Activated B cell treated with CpG ODN at 0.5 μM for 24 hours (primary cell): ENCODE measurements around the gene FZD7. TPM values are rescaled to one million over a fixed set of nuclear protein-coding genes. Genes with fewer than 3 reads are reported as not detected.

Source experiments
- ATAC-seq: fragments of 200-7000 bp; cut with Tn5 transposase; one replicate; pipeline ENCODE4 v1.10.0; 2021; ENCODE audit warnings: low read depth, mild to moderate bottlenecking, moderate library complexity
- CTCF ChIA-PET: fragments of 350-600 bp; sonication (Branson Sonifier 250); formaldehyde crosslinking; loops from one replicate; lab custom pipeline; 2021; ENCODE audit warnings: antibody characterized with exemption; lab: Charles Lee
- POLR2A ChIA-PET: fragments of 350-600 bp; sonication (Branson Sonifier 250); formaldehyde crosslinking; loops from one replicate; lab custom pipeline; 2021; ENCODE audit warnings: antibody characterized with exemption; lab: Charles Lee
- DNase-seq: peaks from one replicate; pipeline ENCODE4 v3.0.0; 2022
- H3K27ac Mint-ChIP-seq: one replicate; pipeline ENCODE4 v1.8.0; 2020; ENCODE audit warnings: mixed read lengths
- H3K27me3 Mint-ChIP-seq: one replicate; pipeline ENCODE4 v1.8.0; 2021; ENCODE audit warnings: mixed read lengths
- H3K36me3 Mint-ChIP-seq: one replicate; pipeline ENCODE4 v1.8.0; 2021; ENCODE audit warnings: low read depth, mixed read lengths
- H3K4me1 Mint-ChIP-seq: one replicate; pipeline ENCODE4 v1.8.0; 2021; ENCODE audit warnings: mixed read lengths
- H3K4me3 Mint-ChIP-seq: one replicate; pipeline ENCODE4 v1.8.0; 2020; ENCODE audit warnings: mild to moderate bottlenecking, mixed read lengths
- H3K9me3 Mint-ChIP-seq: one replicate; pipeline ENCODE4 v1.8.0; 2020; ENCODE audit warnings: mixed read lengths
- intact Hi-C: fragments of 100-400 bp; cut with micrococcal nuclease; formaldehyde crosslinking; loops from one replicate; pipeline ENCODE4 v1.15.1; 2024
- total RNA-seq: library from RNA; stranded (reverse); gene quantifications from 2 replicates; pipeline ENCODE4 v1.2.3, GENCODE V29; 2022
- TF ChIP-seq, protein P1 (sequence below): fragments of 200-600 bp; IDR thresholded peaks from one replicate; pipeline ENCODE4 v1.8.0; 2022; ENCODE audit warnings: antibody characterized with exemption, mild to moderate bottlenecking

The FZD7 gene
- total RNA-seq, 1 donor from 2014 or later: 0.33 TPM

DNA sequence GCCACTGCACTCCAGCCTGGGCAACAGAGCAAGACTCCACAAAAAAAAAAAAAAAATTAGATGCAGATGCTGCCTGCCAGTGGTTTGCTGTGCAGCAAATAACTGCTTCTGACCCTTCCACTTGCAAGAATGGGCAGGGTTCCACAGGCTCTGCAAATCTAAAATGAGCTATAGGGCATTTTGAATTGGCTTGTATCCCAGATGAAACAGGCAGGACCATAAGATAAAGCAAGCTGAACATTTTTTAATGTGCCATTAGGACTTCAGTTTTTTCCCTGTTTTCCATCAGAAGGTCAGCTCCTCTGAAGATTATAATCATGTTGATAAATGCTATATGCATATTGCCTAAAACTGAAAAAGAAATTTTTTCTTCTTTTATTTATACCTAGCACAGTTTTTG is 15.7 kb upstream of the FZD7 start:
- Mint-ChIP-seq H3K36me3 (no peaks in the 10 kb centered on the region), H3K27me3 (peaks cover 26% of the 10 kb centered on the region), H3K9me3 (no peaks in the 10 kb centered on the region), H3K4me3 (no peak overlapping the region), H3K27ac (no peak overlapping the region), H3K4me1 (no peaks in the 10 kb centered on the region)
- intact Hi-C loops: no loop called here
- ChIA-PET POLR2A (no interaction called here), CTCF (no interaction called here)
- ATAC-seq (no peak), DNase-seq (no peak)
- TF ChIP-seq, protein P1, sequence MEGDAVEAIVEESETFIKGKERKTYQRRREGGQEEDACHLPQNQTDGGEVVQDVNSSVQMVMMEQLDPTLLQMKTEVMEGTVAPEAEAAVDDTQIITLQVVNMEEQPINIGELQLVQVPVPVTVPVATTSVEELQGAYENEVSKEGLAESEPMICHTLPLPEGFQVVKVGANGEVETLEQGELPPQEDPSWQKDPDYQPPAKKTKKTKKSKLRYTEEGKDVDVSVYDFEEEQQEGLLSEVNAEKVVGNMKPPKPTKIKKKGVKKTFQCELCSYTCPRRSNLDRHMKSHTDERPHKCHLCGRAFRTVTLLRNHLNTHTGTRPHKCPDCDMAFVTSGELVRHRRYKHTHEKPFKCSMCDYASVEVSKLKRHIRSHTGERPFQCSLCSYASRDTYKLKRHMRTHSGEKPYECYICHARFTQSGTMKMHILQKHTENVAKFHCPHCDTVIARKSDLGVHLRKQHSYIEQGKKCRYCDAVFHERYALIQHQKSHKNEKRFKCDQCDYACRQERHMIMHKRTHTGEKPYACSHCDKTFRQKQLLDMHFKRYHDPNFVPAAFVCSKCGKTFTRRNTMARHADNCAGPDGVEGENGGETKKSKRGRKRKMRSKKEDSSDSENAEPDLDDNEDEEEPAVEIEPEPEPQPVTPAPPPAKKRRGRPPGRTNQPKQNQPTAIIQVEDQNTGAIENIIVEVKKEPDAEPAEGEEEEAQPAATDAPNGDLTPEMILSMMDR: no peak

DNA sequence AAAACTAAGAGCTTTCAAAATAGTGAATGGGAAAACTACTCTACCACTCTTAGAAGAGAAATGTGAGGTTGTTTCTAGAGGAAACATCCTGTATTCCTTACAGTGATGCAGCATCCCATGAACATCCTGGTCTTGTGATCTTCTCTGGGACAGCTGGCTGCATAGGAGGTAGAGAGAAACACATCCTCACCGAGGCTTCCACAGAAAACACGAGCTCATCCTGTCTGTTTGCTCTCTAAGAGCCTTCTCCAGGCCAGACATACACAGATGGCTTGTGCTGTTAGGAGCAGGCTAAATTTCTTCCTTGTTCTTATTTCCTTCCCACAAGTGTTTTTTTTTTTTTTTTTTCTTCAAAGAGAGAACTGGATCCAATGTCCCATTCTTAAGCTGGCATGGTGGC is 14.7 kb upstream of the FZD7 start:
- intact Hi-C loops: no loop called here
- Mint-ChIP-seq H3K4me1 (no peaks in the 10 kb centered on the region), H3K4me3 (no peak overlapping the region), H3K27me3 (peaks cover 24% of the 10 kb centered on the region), H3K9me3 (no peaks in the 10 kb centered on the region), H3K27ac (no peak overlapping the region), H3K36me3 (no peaks in the 10 kb centered on the region)
- TF ChIP-seq, protein P1: no peak
- ChIA-PET POLR2A (no interaction called here), CTCF (no interaction called here)
- no peak for ATAC-seq
- DNase-seq: no peak

DNA sequence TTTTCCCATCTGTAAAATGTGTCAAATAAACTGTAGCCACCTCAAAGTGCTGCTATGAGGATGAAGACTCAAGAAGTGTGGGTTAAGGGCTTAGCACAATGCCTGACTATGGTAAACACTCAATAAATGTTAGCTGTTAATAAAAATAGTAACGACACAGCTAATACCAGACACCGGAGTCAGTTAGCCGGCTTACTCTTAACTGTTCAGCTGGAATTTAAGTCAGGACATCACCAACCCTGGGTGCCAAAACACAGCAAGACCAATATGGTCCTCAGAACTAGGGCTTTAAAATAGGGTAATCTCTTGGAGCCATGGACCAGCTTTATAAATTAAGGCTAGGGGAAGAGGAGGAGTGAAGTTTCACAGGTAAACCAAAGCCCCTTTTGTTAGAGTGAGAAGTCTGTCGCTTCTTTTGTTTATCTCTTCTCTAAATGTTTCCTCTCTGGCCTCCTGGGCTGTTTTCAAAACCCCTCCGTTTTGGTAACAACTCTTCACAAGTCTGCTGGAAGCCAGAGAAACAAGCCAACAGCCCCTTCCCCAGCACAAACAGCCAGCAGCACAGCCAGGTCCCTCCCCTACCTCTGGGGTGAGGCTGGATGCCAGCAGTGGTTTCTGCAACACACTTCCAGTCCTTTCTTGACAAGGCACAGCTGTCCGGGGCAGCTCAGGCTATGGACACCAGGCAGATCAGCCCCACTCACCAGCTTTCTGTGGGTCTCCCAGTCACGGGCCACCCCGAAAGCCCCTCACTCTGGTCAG is 13.8 kb upstream of the FZD7 start:
- no peaks in the 10 kb centered on the region for H3K36me3 Mint-ChIP-seq

DNA sequence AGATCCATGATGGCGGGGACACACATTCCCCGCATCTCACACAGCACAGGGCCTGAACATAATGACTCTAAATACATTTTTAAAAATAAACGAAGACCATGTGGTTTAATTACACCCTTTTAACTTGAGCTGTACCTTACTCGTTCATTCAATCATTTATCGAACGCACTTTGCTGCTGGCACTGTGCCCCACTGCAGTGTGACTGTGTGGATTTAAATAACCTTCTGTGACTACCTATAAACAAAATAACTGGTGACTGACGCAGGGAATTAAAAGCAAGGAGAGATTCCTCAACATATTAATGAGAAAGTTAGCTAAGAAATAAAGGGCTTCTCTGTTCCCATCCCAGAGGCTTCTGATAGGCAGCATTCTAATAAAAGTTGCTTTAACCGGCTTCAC is 10.9 kb upstream of the FZD7 start:
- ChIA-PET POLR2A (no interaction called here), CTCF (no interaction called here)
- Mint-ChIP-seq H3K9me3 (no peaks in the 10 kb centered on the region), H3K27me3 (peaks cover 15% of the 10 kb centered on the region), H3K4me3 (no peak overlapping the region), H3K4me1 (no peaks in the 10 kb centered on the region), H3K36me3 (no peaks in the 10 kb centered on the region), H3K27ac (no peak overlapping the region)
- TF ChIP-seq, protein P1: no peak
- ATAC-seq: no peak
- DNase-seq: no peak
- intact Hi-C loops: no loop called here

More for the DNA sequence above, 13.8 kb upstream of the FZD7 start:
- H3K9me3 Mint-ChIP-seq: no peaks in the 10 kb centered on the region
- H3K27ac Mint-ChIP-seq: no peak overlapping the region
- TF ChIP-seq, protein P1: no peak
- intact Hi-C loops: no loop called here
- no peak for ATAC-seq
- no peaks in the 10 kb centered on the region for H3K4me1 Mint-ChIP-seq
- ChIA-PET POLR2A (interaction anchor here (0.7 kb wide), 1 partner anchor 538 kb away, joined by 3 read pairs; no protein-coding TSS in a partner anchor), CTCF (no interaction called here)
- no peak overlapping the region for H3K4me3 Mint-ChIP-seq
- H3K27me3 Mint-ChIP-seq: peaks cover 26% of the 10 kb centered on the region
- DNase-seq: no peak

DNA sequence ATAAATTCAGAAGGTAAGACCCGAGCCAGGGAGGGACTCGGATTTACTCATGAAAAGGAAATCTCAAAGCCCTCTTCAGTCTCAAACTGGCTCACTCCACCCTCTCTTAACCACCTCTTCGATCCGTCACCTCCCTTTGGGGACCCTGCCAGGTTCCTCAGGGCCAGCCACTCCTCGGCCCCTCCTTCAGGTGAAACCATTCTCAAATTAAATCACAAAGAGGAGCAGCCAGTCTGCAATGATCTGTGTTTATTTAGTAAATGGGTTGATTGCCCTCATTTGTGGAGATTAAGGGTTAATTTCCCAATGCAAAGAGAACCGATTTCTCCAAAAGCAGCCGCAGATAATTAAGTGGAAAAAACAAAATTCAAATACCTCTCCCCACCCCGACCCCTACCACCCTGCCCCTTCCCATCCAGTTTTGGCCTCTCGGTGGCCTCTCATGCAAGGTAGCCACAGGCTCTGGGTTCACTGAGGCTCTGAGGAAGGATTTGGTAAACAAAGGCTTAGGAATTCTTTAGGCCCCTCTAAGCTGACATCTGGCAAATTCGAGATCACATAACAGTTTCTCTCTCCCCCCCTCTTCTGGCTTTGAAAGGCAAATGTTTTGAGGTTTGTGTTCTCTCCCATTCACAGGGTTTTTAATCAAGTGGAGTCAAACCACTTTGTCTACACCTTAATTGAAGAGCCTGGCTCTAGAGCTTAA is 10.3 kb upstream of the FZD7 start:
- ChIA-PET POLR2A (no interaction called here), CTCF (no interaction called here)
- Mint-ChIP-seq H3K27ac (no peak overlapping the region), H3K27me3 (peaks cover 15% of the 10 kb centered on the region), H3K36me3 (no peaks in the 10 kb centered on the region), H3K4me3 (no peak overlapping the region), H3K9me3 (no peaks in the 10 kb centered on the region), H3K4me1 (no peaks in the 10 kb centered on the region)
- intact Hi-C loops: no loop called here
- DNase-seq (no peak), ATAC-seq (no peak)
- TF ChIP-seq, protein P1: no peak
